Activated CD8-positive, alpha-beta memory T cell treated with anti-CD3 and anti-CD28 coated beads, Interleukin-2, amount 50 U/mL, for 24 hours (primary cell): Measurements from ENCODE around the gene MAGEB17.

Experiments used
- DNase-seq: peaks from one replicate; pipeline ENCODE4 v3.0.0-alpha.2; 2020; ENCODE audit errors: extremely low read depth

MAGEB17 gene

GRCh38 chrX:16208601-16209000, 41.3 kb downstream of the MAGEB17 start:
- no peak for DNase-seq

- no peak for DNase-seq
Measured at GRCh38 chrX:16210061-16210460, 42.8 kb downstream of the MAGEB17 start.

GRCh38 chrX:16212024-16212423, 44.7 kb downstream of the MAGEB17 start:
- no peak for DNase-seq

GRCh38 chrX:16212436-16212835, 45.2 kb downstream of the MAGEB17 start:
- DNase-seq: no peak

- no peak for DNase-seq
Measured at GRCh38 chrX:16213961-16214360, 46.7 kb downstream of the MAGEB17 start.

- no peak for DNase-seq
Measured at GRCh38 chrX:16215660-16216059, 48.4 kb downstream of the MAGEB17 start.
